GM18858 (cell line): ENCODE results near the gene NPIPB8.
"Not testable (repeated sequence)": the region's sequence is repeated elsewhere in the genome, so short reads cannot be mapped to it uniquely, and the experiment has no call there.

ENCODE experiments used
- ATAC-seq: cut with Tn5 transposase; IDR thresholded peaks from one replicate; pipeline ENCODE4 v1.9.1; 2021; ENCODE audit not compliant: unreplicated experiment

Gene NPIPB8

DNA sequence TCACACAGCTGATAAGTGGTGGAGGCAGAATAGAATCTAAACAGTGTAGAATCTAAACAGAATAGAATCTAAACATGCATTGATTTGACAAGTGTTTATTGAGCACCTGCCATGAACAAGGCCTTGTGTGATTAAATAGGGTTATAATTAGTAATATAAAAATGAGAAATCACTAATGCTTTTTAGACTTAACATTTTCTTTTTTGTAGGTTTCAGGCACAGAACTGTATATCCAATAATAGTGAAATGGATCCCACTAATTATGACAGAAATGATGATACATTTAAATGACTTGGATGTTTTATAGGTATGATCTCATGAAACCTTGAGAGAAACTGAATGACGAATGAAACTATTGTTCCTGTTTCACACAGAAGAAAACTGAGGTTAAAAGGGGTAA lies at the start of gene NPIPB8:
Gene NPIPB8, plus strand, starts transcription at position 301 of the 400 bp plus-strand sequence. CDS start 296 bp downstream, outside the sequence.
- not testable (repeated sequence) for ATAC-seq

DNA sequence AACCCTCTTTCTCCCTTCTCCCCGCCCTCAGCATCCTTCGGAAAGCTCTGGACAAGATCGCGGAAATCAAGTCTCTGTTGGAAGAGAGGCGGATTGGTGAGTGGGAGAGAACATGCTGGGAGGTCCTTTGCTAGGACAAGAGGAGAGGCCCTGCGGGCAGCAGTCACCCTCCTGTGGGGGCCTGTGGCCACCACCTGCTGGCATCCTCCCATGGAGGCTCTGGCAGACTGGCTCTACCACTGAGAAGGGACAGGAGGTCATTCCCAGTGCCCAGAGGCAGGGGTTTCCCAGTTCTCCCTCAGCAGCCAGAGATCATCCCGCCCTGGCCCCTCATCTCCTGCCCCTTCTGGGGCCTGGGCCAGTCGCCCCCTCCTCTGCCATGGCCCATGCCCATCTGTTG lies 48.8 kb upstream of the NPIPB8 start:
- ATAC-seq = no peak

DNA sequence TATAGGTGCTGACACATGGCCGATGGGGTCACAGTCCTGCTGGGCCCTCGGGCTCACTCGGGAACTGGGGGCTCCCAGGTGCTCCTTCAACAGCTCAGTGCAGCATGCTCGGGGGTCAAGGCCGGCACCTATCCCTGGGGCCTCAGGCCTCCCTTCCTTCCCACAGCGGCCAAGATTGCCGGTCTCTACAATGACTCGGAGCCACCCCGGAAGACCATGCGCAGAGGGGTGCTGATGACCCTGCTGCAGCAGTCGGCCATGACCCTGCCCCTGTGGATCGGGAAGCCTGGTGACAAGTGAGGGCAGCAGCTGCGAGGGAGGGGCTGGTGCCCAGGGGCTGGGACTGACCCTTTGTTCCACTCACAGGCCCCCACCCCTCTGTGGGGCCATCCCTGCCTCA lies 47.9 kb upstream of the NPIPB8 start:
- ATAC-seq = no peak

DNA sequence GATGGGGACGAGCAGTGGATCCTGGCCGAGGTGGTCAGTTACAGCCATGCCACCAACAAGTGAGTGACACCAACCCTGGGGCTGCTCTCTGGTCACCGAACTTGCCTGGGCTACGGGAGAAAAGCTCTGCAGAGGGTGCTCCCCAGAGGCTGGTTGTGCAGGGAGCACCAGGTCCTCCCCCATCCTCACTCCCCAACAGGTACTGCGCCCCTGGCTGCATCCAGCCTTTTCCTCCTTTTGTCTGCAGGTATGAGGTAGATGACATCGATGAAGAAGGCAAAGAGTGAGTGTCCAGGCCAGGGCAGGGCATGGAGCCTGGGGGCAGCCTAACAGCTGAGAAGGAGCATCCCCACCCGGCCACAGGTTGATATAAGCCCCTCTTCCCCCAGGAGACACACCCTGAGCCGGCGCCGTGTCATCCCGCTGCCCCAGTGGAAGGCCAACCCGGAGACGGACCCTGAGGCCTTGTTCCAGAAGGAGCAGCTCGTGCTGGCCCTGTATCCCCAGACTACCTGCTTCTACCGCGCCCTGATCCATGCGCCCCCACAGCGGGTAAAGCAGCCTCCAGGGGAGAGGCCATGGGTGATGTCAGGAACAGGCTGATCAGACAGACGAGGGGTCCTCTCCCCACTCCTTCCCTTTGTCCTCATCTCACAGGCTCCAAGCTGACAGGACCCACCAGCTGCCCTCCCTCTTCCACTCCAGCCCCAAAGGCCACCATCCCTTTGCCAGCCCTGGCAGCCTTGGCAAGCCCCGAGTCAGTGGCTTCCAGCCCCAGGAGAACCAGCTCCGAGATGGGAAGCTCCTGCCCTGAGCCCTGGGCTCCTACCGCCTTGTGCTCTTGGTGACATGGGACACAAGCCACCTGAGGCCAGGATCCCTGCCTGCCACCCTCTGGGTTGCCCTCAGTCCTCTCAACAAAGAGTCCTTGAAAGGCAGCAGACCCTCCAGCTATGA lies 47.2 kb upstream of the NPIPB8 start:
- ATAC-seq = no peak

DNA sequence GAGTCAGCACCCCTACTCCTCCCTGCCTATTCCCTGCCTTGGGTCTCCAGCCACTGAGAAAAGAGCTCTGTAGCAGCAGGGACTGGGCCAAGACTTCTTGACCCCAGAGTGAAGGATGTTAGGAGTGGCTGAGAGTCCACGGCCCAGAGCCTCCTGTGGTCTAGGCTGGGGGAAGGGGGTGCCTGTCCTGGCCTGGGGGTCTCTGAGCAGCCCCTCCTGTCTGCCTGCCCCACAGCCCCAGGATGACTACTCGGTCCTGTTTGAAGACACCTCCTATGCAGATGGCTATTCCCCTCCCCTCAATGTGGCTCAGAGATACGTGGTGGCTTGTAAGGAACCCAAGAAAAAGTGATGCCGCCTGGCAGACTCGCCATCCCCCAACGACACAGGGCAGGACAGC lies 46.5 kb upstream of the NPIPB8 start:
- ATAC-seq = no peak

DNA sequence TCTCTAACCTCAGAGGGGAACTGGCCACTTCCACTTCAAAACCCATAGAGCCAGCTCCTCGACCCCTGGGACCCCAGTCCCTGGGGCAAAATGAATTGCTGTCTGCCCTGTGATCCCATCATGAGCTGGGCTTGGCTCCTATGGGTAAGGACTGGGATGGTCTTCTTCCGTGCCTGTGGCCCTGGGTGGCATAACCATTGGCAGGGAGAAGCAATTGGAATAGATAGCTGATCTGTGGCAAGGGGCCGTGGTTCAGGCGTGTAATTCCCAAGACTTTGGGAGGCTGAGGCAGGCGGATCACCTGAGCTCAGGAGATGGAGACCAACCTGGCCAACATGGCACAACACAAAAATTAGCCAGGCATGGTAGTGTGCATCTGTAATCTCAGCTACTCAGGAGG lies 45.4 kb upstream of the NPIPB8 start:
- ATAC-seq = no peak

DNA sequence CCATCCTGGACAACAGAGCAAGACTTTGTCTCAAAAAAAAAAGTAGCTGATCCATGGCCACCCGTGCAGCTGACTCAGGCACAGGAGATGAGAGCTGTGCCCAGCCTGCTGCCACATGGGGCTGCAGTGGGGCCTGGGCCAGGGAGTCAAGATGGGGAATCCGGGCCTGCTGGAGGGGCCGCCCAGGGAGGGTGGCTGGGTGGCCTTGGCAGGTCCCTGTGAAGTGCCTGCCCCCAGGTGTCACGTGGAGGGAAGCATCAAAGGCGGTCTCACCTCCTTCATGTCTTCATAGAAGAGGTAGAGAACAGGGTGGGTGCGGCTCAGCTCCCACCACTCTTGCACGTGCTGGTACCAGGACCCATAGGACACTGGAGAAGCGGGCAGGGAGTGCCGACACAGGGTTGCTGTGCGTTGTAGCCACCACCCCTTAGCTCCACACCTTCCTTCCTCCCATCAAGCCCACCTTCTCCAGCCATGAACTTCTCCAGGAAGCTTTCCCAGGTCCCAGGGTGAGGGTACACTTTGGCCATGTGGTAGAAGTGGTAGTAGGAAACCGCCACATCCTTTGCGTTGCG lies 44.8 kb upstream of the NPIPB8 start:
- no peak for ATAC-seq

DNA sequence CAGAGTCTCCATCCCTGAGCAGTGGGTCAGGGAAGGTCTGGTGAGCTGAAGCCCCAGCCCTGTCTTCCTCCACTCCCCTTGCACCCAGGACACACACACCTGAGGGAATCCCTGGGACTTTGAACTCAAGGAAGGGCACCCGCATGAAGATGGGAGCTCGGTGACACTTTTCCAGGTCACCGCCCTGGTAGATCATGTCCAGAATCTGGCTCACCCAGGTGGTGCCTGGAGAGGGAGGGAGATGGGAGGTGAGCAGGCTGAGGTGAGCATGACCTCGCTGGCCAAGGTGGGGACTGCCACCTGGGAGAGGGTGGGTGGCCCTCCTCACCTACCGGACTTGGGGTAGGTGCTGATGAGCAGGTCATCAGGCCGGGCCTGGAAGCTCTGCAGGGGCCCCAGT lies 42.4 kb upstream of the NPIPB8 start:
- ATAC-seq = not testable (repeated sequence)

DNA sequence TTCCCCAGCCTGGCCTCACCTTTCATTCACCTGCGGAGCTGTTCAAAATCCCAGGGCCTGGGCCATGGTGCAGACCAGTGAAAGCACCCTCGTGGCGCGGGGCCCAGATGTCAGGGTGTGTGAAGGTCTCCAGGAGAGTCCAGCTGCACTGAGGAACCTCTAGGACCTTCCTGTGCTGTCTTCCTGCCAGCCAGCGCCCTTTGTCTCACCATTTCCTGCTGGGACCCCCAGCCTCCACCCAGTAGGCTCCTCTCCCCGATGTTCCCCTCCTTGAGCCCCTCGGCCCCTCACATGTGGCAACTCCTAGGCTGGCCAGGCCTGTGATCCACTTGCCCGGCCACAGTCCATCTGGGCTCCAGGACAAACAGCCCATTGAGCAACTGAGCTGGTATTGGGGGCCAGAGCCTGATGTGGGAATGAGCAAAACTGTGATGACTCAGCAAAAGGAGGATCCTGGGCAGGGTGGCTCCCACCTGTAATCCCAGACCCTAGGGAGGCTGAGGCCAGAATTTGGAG lies 41.7 kb upstream of the NPIPB8 start:
- ATAC-seq = no peak

DNA sequence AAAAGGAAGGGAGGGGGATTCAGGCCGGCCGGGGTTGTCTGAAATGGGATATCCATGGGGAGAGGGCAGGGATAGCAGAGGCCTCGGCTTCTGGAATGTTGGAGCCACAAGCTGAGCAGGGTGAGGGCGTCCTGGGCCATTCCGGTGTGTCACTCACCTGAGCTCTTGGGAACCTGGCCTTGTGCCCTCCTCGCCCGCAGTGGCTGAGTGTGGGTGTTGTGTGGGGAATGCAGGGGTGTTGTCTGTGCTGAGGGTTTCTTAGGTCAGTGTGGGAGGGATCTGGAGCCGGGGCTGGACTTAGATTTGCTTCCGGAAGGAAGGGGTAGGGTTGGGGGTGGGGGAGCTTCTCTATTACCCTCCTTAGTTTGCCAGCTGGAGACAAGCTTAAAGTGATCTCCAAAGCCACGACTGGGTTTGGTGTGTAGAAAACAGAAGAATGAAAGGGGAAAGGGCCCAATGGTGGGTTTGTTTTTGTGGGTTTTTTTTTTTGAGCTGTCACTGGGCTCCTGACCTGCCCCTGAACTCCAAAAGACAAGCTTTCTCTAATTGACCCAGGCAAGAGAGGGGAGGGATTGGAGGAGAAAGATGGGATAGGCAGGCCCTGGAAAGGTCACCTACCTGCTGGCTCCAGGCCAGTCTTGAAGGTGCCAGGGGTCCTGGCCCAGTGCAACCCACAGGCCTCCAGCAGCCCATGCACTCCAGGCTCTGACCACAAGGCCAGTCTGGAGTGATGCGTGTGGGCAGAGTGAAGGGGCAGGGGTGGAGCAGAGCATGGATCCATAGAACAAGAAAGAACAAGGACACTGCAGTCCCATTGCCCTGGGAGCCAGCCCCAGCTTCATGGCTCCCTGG lies 40.8 kb upstream of the NPIPB8 start, which contains the start of gene SULT1A2:
Gene SULT1A2, minus strand, starts transcription at position 211 of the 852 bp plus-strand sequence. CDS start 1,120 bp downstream, outside the sequence.
- ATAC-seq = no peak

DNA sequence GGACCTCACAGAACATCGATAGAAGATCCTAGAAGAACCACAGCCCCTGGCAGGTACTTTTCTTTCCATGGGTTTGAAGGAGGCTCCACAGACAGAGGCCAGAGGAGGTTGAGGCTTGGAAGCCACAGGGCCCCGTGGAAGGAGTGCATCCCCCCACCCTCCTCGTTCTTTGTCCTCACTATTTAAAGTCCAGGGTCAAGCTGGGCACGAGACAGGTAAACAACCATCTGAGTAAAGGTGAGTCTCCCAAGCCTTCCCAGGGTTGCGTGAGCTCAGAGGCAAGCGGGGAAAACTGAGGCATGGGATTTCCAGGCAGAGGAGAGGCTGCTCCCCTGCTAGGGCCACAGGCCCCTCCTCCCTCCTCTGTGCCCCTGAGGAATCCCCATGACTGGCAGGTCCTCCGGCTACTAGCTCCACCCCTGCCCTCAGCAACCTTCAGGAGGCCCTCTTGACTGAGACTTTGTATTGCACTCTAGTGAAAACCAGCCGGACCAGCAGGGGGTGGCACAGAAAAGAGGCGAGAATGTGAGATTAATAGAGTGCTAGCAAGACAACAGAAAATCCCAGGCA lies 40.1 kb upstream of the NPIPB8 start:
- ATAC-seq = no peak

DNA sequence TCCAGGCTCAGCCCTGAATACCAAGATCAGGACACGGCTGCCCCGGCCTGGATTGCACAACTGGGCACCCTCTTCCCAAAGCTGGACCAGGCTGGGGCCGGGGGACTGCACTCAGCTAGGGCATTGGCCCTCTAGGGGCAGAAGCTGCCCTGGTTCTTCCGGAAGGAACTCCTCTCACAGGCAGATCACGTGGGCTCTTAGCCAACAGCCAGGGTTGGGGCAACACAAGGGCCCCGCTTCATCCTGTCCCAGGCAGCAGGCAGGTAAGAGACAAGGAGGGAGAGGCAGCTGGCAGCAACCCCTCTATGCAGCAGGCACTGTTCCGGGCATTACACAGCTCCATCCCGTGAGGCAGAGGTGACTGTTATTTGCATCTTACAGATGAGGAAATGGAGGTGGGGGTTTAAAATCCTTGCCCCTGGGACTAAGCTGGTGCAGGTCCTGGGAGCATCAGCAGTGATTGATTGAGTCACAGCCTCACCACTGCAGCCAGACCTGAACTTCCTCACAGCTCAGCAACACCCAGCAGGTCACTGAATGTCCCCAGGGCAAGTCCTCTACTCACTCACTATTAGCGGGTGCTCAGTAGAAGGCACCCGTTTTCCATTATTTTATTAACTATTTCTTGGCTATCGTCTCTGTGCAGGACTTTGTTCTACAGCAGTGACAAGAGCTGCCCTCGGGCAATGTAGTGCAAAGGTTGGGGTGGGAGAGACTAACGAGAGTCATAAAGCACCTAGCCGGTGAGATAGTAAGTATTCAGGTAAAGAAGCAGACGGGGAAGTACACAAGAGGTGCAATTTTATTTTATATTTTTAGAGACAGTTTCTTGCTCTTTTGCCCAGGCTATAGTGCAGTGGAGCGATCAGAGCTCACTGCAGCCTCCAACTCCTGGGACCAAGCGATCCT lies 38.2 kb upstream of the NPIPB8 start:
- ATAC-seq = not testable (repeated sequence)

DNA sequence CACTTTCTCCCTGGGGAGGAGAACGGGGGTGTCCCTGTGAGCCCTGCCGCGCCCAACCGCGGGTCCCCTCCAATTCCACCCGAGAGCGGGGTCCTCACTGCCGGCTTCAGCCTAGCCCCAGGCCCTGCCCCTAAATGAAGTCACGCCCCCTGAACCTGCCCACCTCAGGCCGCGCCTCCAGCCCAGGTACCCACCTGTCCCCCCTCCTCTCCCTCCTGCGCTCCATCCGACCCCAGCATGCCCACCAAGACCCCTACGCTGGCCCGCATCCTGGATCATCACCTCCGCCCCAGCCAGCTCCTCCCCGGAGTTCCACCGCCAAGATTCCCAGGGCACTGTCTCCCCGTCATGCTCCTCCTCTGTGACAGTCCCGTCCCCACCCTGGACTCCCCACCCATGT lies 36.9 kb upstream of the NPIPB8 start:
- not testable (repeated sequence) for ATAC-seq

DNA sequence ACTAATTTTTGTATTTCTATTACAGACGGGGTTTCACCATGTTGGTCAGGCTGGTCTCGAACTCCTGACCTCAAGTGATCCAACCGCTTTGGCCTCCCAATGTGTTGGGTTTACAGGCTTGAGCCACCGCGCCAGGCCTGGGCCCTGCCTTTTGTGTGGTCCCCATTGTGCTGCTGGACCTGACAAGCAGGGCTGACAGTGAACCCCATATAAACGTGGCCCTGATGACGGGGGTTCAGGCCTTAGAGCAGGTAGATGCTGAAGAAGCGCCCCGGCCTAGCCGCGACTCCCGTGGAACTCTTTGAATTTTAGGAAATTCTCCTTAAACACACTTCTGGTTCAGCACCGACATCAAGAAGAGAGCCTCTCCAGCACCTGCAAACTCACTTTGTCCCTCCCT lies 36.3 kb upstream of the NPIPB8 start:
- not testable (repeated sequence) for ATAC-seq

DNA sequence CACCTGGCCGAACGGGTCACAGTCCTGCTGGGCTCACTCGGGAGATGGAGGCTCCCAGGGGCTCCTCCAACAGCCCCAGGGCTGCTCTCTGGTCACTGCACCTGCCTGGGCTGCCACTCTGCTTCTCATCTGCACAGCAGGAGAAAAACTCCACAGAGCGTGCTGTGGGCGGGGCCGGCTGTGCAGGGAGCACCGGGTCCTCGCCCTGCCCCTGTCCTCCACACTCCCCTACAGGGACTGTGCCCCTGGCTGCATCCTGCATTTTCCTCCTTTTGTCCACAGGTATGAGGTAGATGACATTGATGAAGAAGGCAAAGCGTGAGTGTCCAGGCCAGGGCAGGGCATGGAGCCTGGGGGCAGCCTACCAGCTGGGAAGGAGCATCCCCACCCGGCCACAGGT lies 35.8 kb upstream of the NPIPB8 start:
- not testable (repeated sequence) for ATAC-seq

DNA sequence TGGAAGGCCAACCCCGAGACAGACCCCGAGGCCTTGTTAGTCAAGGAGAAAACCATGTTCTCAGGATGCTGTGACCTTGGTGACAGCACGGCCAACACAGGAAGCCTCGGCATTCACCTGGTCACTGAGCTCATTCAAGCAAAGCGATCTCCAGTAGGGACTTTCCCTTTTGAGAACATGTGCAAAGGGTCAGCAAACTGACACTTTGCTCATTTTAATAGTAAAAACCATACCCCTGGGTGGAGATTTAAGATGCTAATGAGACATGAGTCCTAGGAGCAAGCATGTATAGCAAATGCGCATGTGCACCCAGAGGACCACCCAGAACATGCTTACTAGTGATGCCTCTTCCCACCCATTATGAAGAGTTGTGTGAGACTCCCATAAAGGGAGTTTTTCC lies 35.3 kb upstream of the NPIPB8 start:
- no peak for ATAC-seq

DNA sequence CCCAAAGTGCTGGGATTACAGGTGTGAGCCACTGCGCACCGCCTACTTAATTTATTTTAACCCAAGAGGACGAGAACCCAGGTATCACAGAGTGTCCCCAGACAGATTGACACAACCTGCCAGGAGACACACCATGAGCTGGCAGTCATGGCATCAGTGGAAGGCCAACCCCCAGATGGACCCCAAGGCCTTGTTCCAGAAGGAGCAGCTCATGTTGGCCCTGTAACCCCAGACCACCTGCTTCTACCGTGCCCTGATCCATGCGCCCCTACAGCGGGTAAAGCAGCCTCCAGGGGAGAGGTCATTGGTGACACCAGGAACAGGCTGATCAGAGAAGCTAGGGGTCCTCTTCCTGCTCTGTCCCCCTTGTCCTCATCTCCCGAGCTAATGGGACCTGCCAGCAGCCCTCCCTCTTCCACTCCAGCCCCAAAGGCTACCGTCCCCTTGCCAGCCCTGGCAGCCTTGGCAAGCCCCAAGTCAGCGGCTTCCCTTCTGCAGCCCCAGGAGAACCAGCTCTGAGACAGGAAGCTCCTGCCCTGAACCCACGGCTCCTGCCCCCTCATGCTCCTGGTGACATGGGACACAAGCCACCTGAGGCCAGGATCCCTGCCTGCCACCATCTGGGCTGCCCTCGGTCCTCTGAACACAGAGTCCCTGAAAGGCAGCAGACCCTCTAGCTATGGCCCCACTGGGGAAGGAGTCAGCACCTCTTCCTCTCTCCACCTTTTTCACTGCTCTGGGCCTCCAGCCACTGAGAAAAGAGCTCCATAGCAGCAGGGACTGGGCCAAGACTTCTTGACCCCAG lies 34.3 kb upstream of the NPIPB8 start:
- no peak for ATAC-seq

DNA sequence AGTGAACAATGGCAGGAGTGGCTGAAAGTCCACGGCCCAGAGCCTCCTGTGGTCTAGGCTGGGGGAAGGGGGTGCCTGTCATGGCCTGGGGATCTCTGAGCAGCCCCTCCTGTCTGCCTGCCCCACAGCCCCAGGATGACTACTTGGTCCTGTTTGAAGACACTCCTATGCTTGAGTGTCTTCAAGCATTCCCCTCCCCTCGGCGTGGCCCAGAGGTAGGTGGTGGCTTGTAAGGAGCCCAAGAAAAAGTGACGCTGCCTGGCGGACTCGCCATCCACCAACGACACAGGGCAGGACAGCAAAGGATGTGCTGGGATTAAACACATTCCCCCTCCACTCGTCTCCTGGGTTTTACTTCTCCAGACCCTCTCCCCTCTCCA lies 33.7 kb upstream of the NPIPB8 start:
- no peak for ATAC-seq
